OCI-LY1 (cell line): ENCODE results near the gene AGMO.

ENCODE experiments used
- H2AFZ ChIP-seq: fragments of 200-600 bp; sonication (generic), shearing (Covaris generic); 2 replicates; pipeline ENCODE4 v1.6.0; 2014; ENCODE audit warnings: antibody characterized with exemption, mild to moderate bottlenecking, low read length
- H3F3A ChIP-seq: fragments of 200-600 bp; sonication (generic), shearing (Covaris generic); 2 replicates; pipeline ENCODE4 v1.6.0; 2014; ENCODE audit warnings: mild to moderate bottlenecking, antibody characterized with exemption, low read length, moderate library complexity; ENCODE audit not compliant: insufficient read depth
- H3K27ac ChIP-seq: fragments of 200-600 bp; sonication (generic); 2 replicates; pipeline ENCODE4 v1.5.1; 2014; ENCODE audit warnings: low read length, mixed run types, mild to moderate bottlenecking, low read depth; ENCODE audit not compliant: poor library complexity, severe bottlenecking
- H3K27me3 ChIP-seq: fragments of 200-600 bp; sonication (generic); 2 replicates; pipeline ENCODE4 v1.6.0; 2014; ENCODE audit warnings: antibody characterized with exemption, mild to moderate bottlenecking, low read length, moderate library complexity; ENCODE audit not compliant: insufficient read depth
- H3K36me3 ChIP-seq: fragments of 200-600 bp; sonication (generic); 2 replicates; pipeline ENCODE4 v1.6.1; 2014; ENCODE audit warnings: mild to moderate bottlenecking, antibody characterized with exemption, low read length, moderate library complexity, mixed read lengths; ENCODE audit not compliant: insufficient read depth
- H3K4me1 ChIP-seq: fragments of 200-600 bp; sonication (generic); 2 replicates; pipeline ENCODE4 v1.5.1; 2014; ENCODE audit warnings: mild to moderate bottlenecking, low read length, moderate library complexity; ENCODE audit not compliant: insufficient read depth, severe bottlenecking
- H3K4me2 ChIP-seq: fragments of 200-600 bp; sonication (generic), shearing (Covaris generic); 2 replicates; pipeline ENCODE4 v1.6.1; 2014; ENCODE audit warnings: low read length
- H3K4me3 ChIP-seq: fragments of 200-600 bp; sonication (generic); 2 replicates; pipeline ENCODE4 v1.5.1; 2014; ENCODE audit warnings: low read length, low read depth, mild to moderate bottlenecking, mixed read lengths; ENCODE audit not compliant: poor library complexity, severe bottlenecking
- H3K79me2 ChIP-seq: fragments of 200-600 bp; shearing (Covaris generic); 2 replicates; pipeline ENCODE4 v1.6.1; 2016; ENCODE audit warnings: mixed run types, low read length, mixed read lengths; ENCODE audit not compliant: insufficient read depth
- H3K9ac ChIP-seq: fragments of 200-600 bp; sonication (generic), shearing (Covaris generic); 2 replicates; pipeline ENCODE4 v1.6.1; 2014; ENCODE audit warnings: mild to moderate bottlenecking, low read length, mixed read lengths
- H3K9me2 ChIP-seq: fragments of 200-600 bp; sonication (generic), shearing (Covaris generic); 2 replicates; pipeline ENCODE4 v1.6.1; 2014; ENCODE audit warnings: low read depth, mild to moderate bottlenecking, low read length, mixed read lengths
- H3K9me3 ChIP-seq: fragments of 200-600 bp; shearing (Covaris generic); 2 replicates; pipeline ENCODE4 v1.6.1; 2014; ENCODE audit warnings: low read length, mixed read lengths
- H4K20me1 ChIP-seq: fragments of 200-600 bp; sonication (generic), shearing (Covaris generic); 2 replicates; pipeline ENCODE4 v1.6.0; 2016; ENCODE audit warnings: mild to moderate bottlenecking, low read length; ENCODE audit not compliant: insufficient read depth
- CTCF ChIP-seq: fragments of 200-600 bp; sonication (generic), shearing (Covaris generic); IDR thresholded peaks from 2 replicates; pipeline ENCODE4 v1.5.1; 2017; ENCODE audit warnings: mild to moderate bottlenecking, antibody characterized with exemption, low read length, moderate library complexity, mixed read lengths
- EZH2 ChIP-seq: fragments of 200-600 bp; sonication (generic), shearing (Covaris generic); IDR thresholded peaks from 2 replicates; pipeline ENCODE4 v1.8.0; 2017; ENCODE audit warnings: borderline replicate concordance, mixed run types, mild to moderate bottlenecking, antibody characterized with exemption, low read length, moderate library complexity, mixed read lengths

The AGMO gene

DNA sequence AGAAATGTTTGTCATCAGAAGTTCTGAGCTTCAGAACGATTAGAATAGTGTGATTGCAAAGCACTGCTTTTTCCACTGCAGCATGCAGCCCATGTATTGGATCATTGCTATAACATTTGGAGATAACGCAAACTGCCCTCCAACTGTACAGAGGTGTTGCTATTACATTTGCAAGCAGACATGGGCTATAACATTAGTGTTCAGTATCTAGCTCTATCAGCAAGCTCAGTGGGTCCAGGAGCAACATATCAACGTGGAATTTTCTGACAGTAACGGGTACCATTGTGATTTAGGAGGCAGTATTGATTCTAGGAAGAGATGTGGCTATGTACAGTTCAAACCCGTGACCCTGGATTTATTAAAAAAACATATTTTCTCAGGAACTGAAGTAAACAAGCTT is 75.8 kb downstream of the AGMO start:
- Histone ChIP-seq H3K4me3 (no peak overlapping the region), H3K27ac (no peak overlapping the region), H3K4me1 (no peaks in the 10 kb centered on the region), H3K36me3 (no peaks in the 10 kb centered on the region), H3K4me2 (no peak overlapping the region), H3K79me2 (no peaks in the 10 kb centered on the region), H3K9me2 (no peaks in the 10 kb centered on the region), H2AFZ (no peak overlapping the region), H3F3A (no peaks in the 10 kb centered on the region), H3K9ac (no peak overlapping the region), H3K27me3 (no peaks in the 10 kb centered on the region), H4K20me1 (peaks cover 3% of the 10 kb centered on the region; the same call in 1 of the 2 replicates), H3K9me3 (no peaks in the 10 kb centered on the region)
- no peak for TF ChIP-seq CTCF
- no peak for TF ChIP-seq EZH2

GRCh38 chr7:15485431-15485830 is 76.4 kb downstream of the AGMO start:
- H3K4me2 ChIP-seq: no peak overlapping the region
- no peaks in the 10 kb centered on the region for H3K79me2 ChIP-seq
- H3F3A ChIP-seq: no peaks in the 10 kb centered on the region
- no peaks in the 10 kb centered on the region for H3K36me3 ChIP-seq
- no peaks in the 10 kb centered on the region for H3K9me2 ChIP-seq
- no peaks in the 10 kb centered on the region for H3K4me1 ChIP-seq
- no peaks in the 10 kb centered on the region for H3K9me3 ChIP-seq
- no peak overlapping the region for H2AFZ ChIP-seq
- H4K20me1 ChIP-seq: peaks cover 3% of the 10 kb centered on the region; the same call in 1 of the 2 replicates
- no peak overlapping the region for H3K4me3 ChIP-seq
- H3K27ac ChIP-seq: no peak overlapping the region
- TF ChIP-seq EZH2 (no peak), CTCF (no peak)
- H3K27me3 ChIP-seq: no peaks in the 10 kb centered on the region
- H3K9ac ChIP-seq: no peak overlapping the region

DNA sequence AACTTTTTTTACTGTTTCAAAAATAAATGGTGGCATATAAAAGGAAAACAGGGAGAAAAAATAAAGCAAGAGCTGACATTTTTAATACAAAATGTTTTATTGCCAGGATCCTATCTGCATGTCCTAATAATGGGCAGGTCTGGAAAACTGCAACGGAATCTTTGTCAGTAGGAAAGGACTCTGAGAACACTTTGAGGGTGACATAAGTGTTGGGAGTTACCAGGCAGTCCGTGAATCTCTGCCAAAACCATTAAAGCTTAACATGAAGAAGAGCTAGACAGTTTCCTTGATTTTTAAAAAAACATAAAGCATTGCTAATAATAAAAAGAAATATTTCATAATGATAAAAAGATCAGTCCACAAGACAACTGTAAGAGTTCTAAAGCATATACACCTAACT is 80.7 kb downstream of the AGMO start:
- no peaks in the 10 kb centered on the region for H3K9me3 ChIP-seq
- H3F3A ChIP-seq: no peaks in the 10 kb centered on the region
- H3K4me3 ChIP-seq: no peak overlapping the region
- no peaks in the 10 kb centered on the region for H4K20me1 ChIP-seq
- no peak overlapping the region for H3K4me2 ChIP-seq
- no peaks in the 10 kb centered on the region for H3K79me2 ChIP-seq
- no peak for TF ChIP-seq EZH2
- TF ChIP-seq CTCF: no peak
- H3K27ac ChIP-seq: no peak overlapping the region
- no peak overlapping the region for H2AFZ ChIP-seq
- no peak overlapping the region for H3K9ac ChIP-seq
- H3K36me3 ChIP-seq: no peaks in the 10 kb centered on the region
- no peaks in the 10 kb centered on the region for H3K27me3 ChIP-seq
- no peaks in the 10 kb centered on the region for H3K9me2 ChIP-seq
- H3K4me1 ChIP-seq: no peaks in the 10 kb centered on the region
